SK-N-SH treated with all-trans-retinoic acid at 6 μM for 48 hours (cell line): Measurements from ENCODE around the gene MMAB.

Experiments used
- ARNTL ChIP-seq: fragments of 450-650 bp; formaldehyde crosslinking; IDR thresholded peaks from 2 replicates; pipeline ENCODE4 v1.5.0; 2020; ENCODE audit warnings: low read depth, mild to moderate bottlenecking, moderate library complexity, borderline replicate concordance
- BACH2 ChIP-seq: fragments of 250-450 bp; sonication (Bioruptor Pico); IDR thresholded peaks from 2 replicates; pipeline ENCODE4 v1.9.0; 2021; ENCODE audit warnings: mild to moderate bottlenecking, borderline replicate concordance
- CREB5 ChIP-seq: fragments of 250-450 bp; sonication (Bioruptor Pico); IDR thresholded peaks from 2 replicates; pipeline ENCODE4 v1.5.1; 2020; ENCODE audit warnings: low read depth, mild to moderate bottlenecking, moderate library complexity
- GLIS3 ChIP-seq: fragments of 250-450 bp; sonication (Bioruptor Pico); IDR thresholded peaks from 2 replicates; pipeline ENCODE4 v1.5.0; 2020; ENCODE audit warnings: mild to moderate bottlenecking, moderate library complexity
- ISL1 ChIP-seq: fragments of 250-450 bp; sonication (Bioruptor Pico); IDR thresholded peaks from 2 replicates; pipeline ENCODE4 v2.1.2; 2022; ENCODE audit warnings: mild to moderate bottlenecking, moderate library complexity
- OSR1 ChIP-seq: fragments of 250-450 bp; sonication (Bioruptor Pico); IDR thresholded peaks from 2 replicates; pipeline ENCODE4 v1.8.0; 2022; ENCODE audit warnings: moderate library complexity, mild to moderate bottlenecking, inconsistent platforms
- PATZ1 ChIP-seq: fragments of 250-450 bp; sonication (Bioruptor Pico); IDR thresholded peaks from 2 replicates; pipeline ENCODE4 v1.8.0; 2020; ENCODE audit warnings: mild to moderate bottlenecking, moderate library complexity, borderline replicate concordance
- PPARA ChIP-seq: fragments of 250-450 bp; sonication (Bioruptor Pico); IDR thresholded peaks from 2 replicates; pipeline ENCODE4 v1.5.0; 2020; ENCODE audit warnings: mild to moderate bottlenecking, borderline replicate concordance
- RARB ChIP-seq: fragments of 250-450 bp; sonication (Bioruptor Pico); IDR thresholded peaks from 2 replicates; pipeline ENCODE4 v1.8.0; 2021; ENCODE audit warnings: mild to moderate bottlenecking, moderate library complexity
- TOX ChIP-seq: fragments of 250-450 bp; sonication (Bioruptor Pico); IDR thresholded peaks from 2 replicates; pipeline ENCODE4 v1.8.0; 2021; ENCODE audit warnings: mild to moderate bottlenecking, moderate library complexity, borderline replicate concordance
- TSHZ2 ChIP-seq: fragments of 250-450 bp; sonication (Bioruptor Pico); IDR thresholded peaks from 2 replicates; pipeline ENCODE4 v1.5.0; 2020; ENCODE audit warnings: mild to moderate bottlenecking, moderate library complexity
- ZC3H10 ChIP-seq: fragments of 250-450 bp; sonication (Bioruptor Pico); IDR thresholded peaks from 2 replicates; pipeline ENCODE4 v1.5.1; 2021; ENCODE audit warnings: mild to moderate bottlenecking, moderate library complexity
- ZFP30 ChIP-seq: fragments of 450-650 bp; formaldehyde crosslinking; IDR thresholded peaks from 2 replicates; pipeline ENCODE4 v1.5.0; 2022; ENCODE audit warnings: mild to moderate bottlenecking, moderate library complexity
- ZNF8 ChIP-seq: fragments of 450-650 bp; formaldehyde crosslinking; IDR thresholded peaks from 2 replicates; pipeline ENCODE4 v1.5.0; 2020; ENCODE audit warnings: mild to moderate bottlenecking, moderate library complexity

GRCh38 chr12:109613649-109614455, 40.5 kb upstream of the MMAB start:
- TF ChIP-seq TSHZ2 (CRISPR knock-in tag) (no peak), CREB5 (no peak), ZFP30 (CRISPR knock-in tag) (no peak), RARB (CRISPR knock-in tag) (no peak), ISL1 (CRISPR knock-in tag) (no peak), PATZ1 (CRISPR knock-in tag) (no peak), ZC3H10 (no peak), GLIS3 (no peak), ARNTL (no peak), BACH2 (CRISPR knock-in tag) (no peak), ZNF8 (CRISPR knock-in tag) (no peak), OSR1 (CRISPR knock-in tag) (no peak), PPARA (CRISPR knock-in tag) (no peak), TOX (CRISPR knock-in tag) (no peak)
